A549 (cell line): ENCODE data around the gene ARHGAP31. TPM values are rescaled to one million over a fixed set of nuclear protein-coding genes. Genes with fewer than 3 reads are reported as not detected.

Source experiments
- ATAC-seq, 2 experiments: fragments of 200-7000 bp in 1 of 2; fragments of >200 bp in 1 of 2; cut with Nextera tagmentation in 1 of 2; cut with Tn5 transposase in 1 of 2; 3 replicates each; pipeline versions ENCODE4 v1.8.0 to v1.9.1; 2018 to 2020; ENCODE audit warnings: mild to moderate bottlenecking in 1 of 2, moderate library complexity in 1 of 2
- CTCF ChIA-PET: fragments of 300-600 bp; sonication (Branson Sonifier 250); formaldehyde crosslinking; extraction: SDS; loops from one replicate; lab custom pipeline; 2021; ENCODE audit warnings: antibody characterized with exemption, inconsistent platforms; lab: Yijun Ruan, JAX
- POLR2A ChIA-PET: fragments of 350-600 bp; formaldehyde crosslinking; extraction: SDS; loops from one replicate; lab custom pipeline; 2021; ENCODE audit warnings: antibody characterized with exemption, inconsistent platforms; lab: Yijun Ruan, JAX
- DNase-seq, 2 experiments: peaks; one replicate each; pipeline versions ENCODE4 v3.0.0 to v3.0.0-alpha.2; 2011 to 2016; ENCODE audit warnings: low read depth in 1 of 2, low spot score in 1 of 2
- FAIRE-seq: peaks from 2 replicates; lab custom pipeline; 2011; peaks lifted over from hg19 to GRCh38; lab: Jason Lieb, UNC
- H3K27ac ChIP-seq, 2 experiments: fragments of >200 bp; sonication (Bioruptor Twin); formaldehyde crosslinking; 3 replicates each; pipeline ENCODE4 v1.5.1; 2016 to 2017
- H3K4me1 ChIP-seq: fragments of >200 bp; sonication (Bioruptor Twin); formaldehyde crosslinking; 3 replicates; pipeline ENCODE4 v1.6.1; 2016
- H3K4me2 ChIP-seq: fragments of >200 bp; sonication (Bioruptor Twin); formaldehyde crosslinking; 3 replicates; pipeline ENCODE4 v1.6.1; 2016
- H3K4me3 ChIP-seq: fragments of >200 bp; sonication (Bioruptor Twin); formaldehyde crosslinking; 3 replicates; pipeline ENCODE4 v1.5.1; 2016
- H3K9me3 ChIP-seq: fragments of >200 bp; sonication (Bioruptor Twin); formaldehyde crosslinking; 3 replicates; pipeline ENCODE4 v1.6.1; 2016
- BHLHE40 ChIP-seq: IDR thresholded peaks from 2 replicates; pipeline ENCODE4 v1.6.1; 2012; ENCODE audit warnings: low read depth, low read length, inconsistent platforms
- CHD2 ChIP-seq: fragments of 150-350 bp; IDR thresholded peaks from 2 replicates; pipeline ENCODE4 v1.6.1; 2014; ENCODE audit warnings: low read length; ENCODE audit not compliant: partially characterized antibody
- CHD4 ChIP-seq: fragments of 200-600 bp; sonication (generic); IDR thresholded peaks from 2 replicates; pipeline ENCODE4 v1.6.1; 2016; ENCODE audit warnings: antibody characterized with exemption, mild to moderate bottlenecking, borderline replicate concordance
- EHMT2 ChIP-seq: fragments of 200-600 bp; sonication (generic); IDR thresholded peaks from 2 replicates; pipeline ENCODE4 v1.6.1; 2016; ENCODE audit warnings: antibody characterized with exemption, low read depth, mild to moderate bottlenecking, moderate library complexity
- FOXS1 ChIP-seq: fragments of 250-450 bp; sonication (Bioruptor Pico); IDR thresholded peaks from 2 replicates; pipeline ENCODE4 v1.5.0; 2020; ENCODE audit warnings: mild to moderate bottlenecking, moderate library complexity
- GATA3 ChIP-seq: IDR thresholded peaks from 2 replicates; pipeline ENCODE4 v1.6.1; 2012; ENCODE audit warnings: borderline replicate concordance
- HEYL ChIP-seq: fragments of 250-450 bp; sonication (Bioruptor Pico); IDR thresholded peaks from 2 replicates; pipeline ENCODE4 v1.8.0; 2021; ENCODE audit warnings: mild to moderate bottlenecking, moderate library complexity
- HOXB5 ChIP-seq: fragments of 250-450 bp; sonication (Bioruptor Pico); IDR thresholded peaks from 2 replicates; pipeline ENCODE4 v1.5.0; 2020; ENCODE audit warnings: mild to moderate bottlenecking, moderate library complexity
- JUN ChIP-seq, 2 experiments: fragments of >200 bp; sonication (Bioruptor Twin); formaldehyde crosslinking; IDR thresholded peaks; 2 replicates in 1 of 2; 3 replicates in 1 of 2; pipeline ENCODE4 v1.6.1; 2016 to 2017
- MAFK ChIP-seq: fragments of 450-650 bp; IDR thresholded peaks from 2 replicates; pipeline ENCODE4 v1.6.1; 2014; ENCODE audit not compliant: partially characterized antibody
- MAZ ChIP-seq: fragments of 150-350 bp; IDR thresholded peaks from 2 replicates; pipeline ENCODE4 v1.6.1; 2014; ENCODE audit warnings: antibody characterized with exemption, low read depth, low read length, borderline replicate concordance
- MYC ChIP-seq: IDR thresholded peaks from 2 replicates; pipeline ENCODE4 v1.6.1; 2012; ENCODE audit warnings: mild to moderate bottlenecking, inconsistent platforms, low read length, improper control_type of control experiment, borderline replicate concordance
- RAD21 ChIP-seq, 2 experiments: fragments of >200 bp in 1 of 2; sonication (Bioruptor Twin) in 1 of 2; formaldehyde crosslinking in 1 of 2; IDR thresholded peaks in 1 of 2; conservative IDR thresholded peaks in 1 of 2; 2 replicates in 1 of 2; 3 replicates in 1 of 2; pipeline ENCODE4 v1.6.1; 2012 to 2018; ENCODE audit warnings: inconsistent platforms in 1 of 2
- RARB ChIP-seq: fragments of 250-450 bp; sonication (Bioruptor Pico); IDR thresholded peaks from 2 replicates; pipeline ENCODE4 v1.8.0; 2021; ENCODE audit warnings: mild to moderate bottlenecking, moderate library complexity
- RFX5 ChIP-seq: fragments of 450-650 bp; IDR thresholded peaks from 2 replicates; pipeline ENCODE4 v1.7.1; 2014; ENCODE audit warnings: antibody characterized with exemption, mild to moderate bottlenecking, moderate library complexity
- TFCP2L1 ChIP-seq: fragments of 250-450 bp; sonication (Bioruptor Pico); IDR thresholded peaks from 2 replicates; pipeline ENCODE4 v1.5.0; 2021; ENCODE audit warnings: mild to moderate bottlenecking
- ZSCAN20 ChIP-seq: fragments of 250-450 bp; sonication (Bioruptor Pico); IDR thresholded peaks from 2 replicates; pipeline ENCODE4 v1.8.0; 2022; ENCODE audit warnings: mild to moderate bottlenecking, moderate library complexity
- WGBS: methylation state at CpG from one replicate; pipeline ENCODE4 v1.1.6; 2017; ENCODE audit errors: missing lambda C conversion rate; 5-methylcytosine and 5-hydroxymethylcytosine counted together
- polyA plus RNA-seq, 4 experiments: library from polyadenylated mRNA; depleted of rRNA in 3 of 4; stranded (reverse); fragments of >200 nt; fragmentation: RNase III in 1 of 4; extraction: RNeasy Plus Mini Kit Qiagen cat#74134 plus additional on column Dnase treatment in 1 of 4; gene quantifications; 2 replicates in 3 of 4; 3 replicates in 1 of 4; pipeline ENCODE4 v1.2.3, GENCODE V29; 2011 to 2017
- TF ChIP-seq, protein P1 (sequence below): fragments of 250-450 bp; sonication (Bioruptor Pico); IDR thresholded peaks from 2 replicates; pipeline ENCODE4 v1.5.0; 2020; ENCODE audit warnings: low read depth, mild to moderate bottlenecking, moderate library complexity
- TF ChIP-seq, protein P2 (sequence below): IDR thresholded peaks from 2 replicates; pipeline ENCODE4 v1.6.1; 2012
- TF ChIP-seq, protein P3 (sequence below): IDR thresholded peaks from 2 replicates; pipeline ENCODE4 v1.6.1; 2012; ENCODE audit warnings: low read depth, borderline replicate concordance
- TF ChIP-seq, protein P4 (sequence below): fragments of 250-450 bp; sonication (Bioruptor Pico); IDR thresholded peaks from 2 replicates; pipeline ENCODE4 v1.5.0; 2021; ENCODE audit warnings: mild to moderate bottlenecking, moderate library complexity, borderline replicate concordance
- TF ChIP-seq, protein P5 (sequence below): fragments of 200-600 bp; sonication (generic); IDR thresholded peaks from 2 replicates; pipeline ENCODE4 v1.6.1; 2016; ENCODE audit warnings: antibody characterized with exemption, mild to moderate bottlenecking, moderate library complexity

ARHGAP31 gene
- polyA plus RNA-seq, 2 of the 4 experiments (the other 2 are of a cell fraction): 0.93 to 1.3 TPM

DNA sequence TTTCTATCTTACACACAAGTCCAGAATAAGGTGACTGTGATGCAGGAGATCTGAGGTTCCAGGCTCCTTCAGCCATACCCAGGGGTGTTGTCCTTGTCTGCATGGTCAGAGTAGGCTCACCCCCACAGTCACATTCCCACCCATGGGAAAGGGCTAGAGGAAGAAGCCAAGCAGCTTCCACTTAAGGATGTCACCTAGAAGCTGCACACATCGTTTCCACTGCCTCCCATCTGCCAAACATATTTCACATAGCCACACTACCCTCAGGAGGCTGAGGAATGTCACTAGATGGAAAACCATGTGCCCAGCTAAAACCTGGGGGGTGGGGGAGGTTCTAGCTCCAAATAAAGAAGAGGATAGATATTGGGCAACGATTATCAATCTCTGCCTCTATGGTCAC lies 111.1 kb downstream of the ARHGAP31 start:
- ATAC-seq: no peak
- no peak for FAIRE-seq
- DNase-seq: no peak
- no peak overlapping the region for H3K27ac ChIP-seq
- H3K4me2 ChIP-seq: no peak overlapping the region
- ChIA-PET CTCF (interaction anchor here (0.5 kb wide), 1 partner anchor 1151 kb away, joined by 3 read pairs; no protein-coding TSS in a partner anchor), POLR2A (no interaction called here)
- no peak overlapping the region for H3K4me3 ChIP-seq
- no peaks in the 10 kb centered on the region for H3K9me3 ChIP-seq
- no peak for TF ChIP-seq MAFK
- TF ChIP-seq, protein P1, sequence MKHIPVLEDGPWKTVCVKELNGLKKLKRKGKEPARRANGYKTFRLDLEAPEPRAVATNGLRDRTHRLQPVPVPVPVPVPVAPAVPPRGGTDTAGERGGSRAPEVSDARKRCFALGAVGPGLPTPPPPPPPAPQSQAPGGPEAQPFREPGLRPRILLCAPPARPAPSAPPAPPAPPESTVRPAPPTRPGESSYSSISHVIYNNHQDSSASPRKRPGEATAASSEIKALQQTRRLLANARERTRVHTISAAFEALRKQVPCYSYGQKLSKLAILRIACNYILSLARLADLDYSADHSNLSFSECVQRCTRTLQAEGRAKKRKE (CRISPR knock-in tag): no peak
- TF ChIP-seq HOXB5 (CRISPR knock-in tag): no peak
- TF ChIP-seq RARB (CRISPR knock-in tag): no peak
- no peak for TF ChIP-seq BHLHE40
- no peak for TF ChIP-seq MAZ
- no peak for TF ChIP-seq RAD21 (conservative IDR thresholded peaks at IDR 0.05 in 1 of 2, IDR thresholded peaks at IDR 0.05 in 1 of 2)
- TF ChIP-seq FOXS1 (CRISPR knock-in tag): no peak
- TF ChIP-seq HEYL (CRISPR knock-in tag): no peak
- no peak for TF ChIP-seq ZSCAN20 (CRISPR knock-in tag)
- TF ChIP-seq MYC: no peak
- TF ChIP-seq GATA3: no peak
- no peak for TF ChIP-seq CHD4
- no peak for TF ChIP-seq CHD2
- TF ChIP-seq, protein P2, sequence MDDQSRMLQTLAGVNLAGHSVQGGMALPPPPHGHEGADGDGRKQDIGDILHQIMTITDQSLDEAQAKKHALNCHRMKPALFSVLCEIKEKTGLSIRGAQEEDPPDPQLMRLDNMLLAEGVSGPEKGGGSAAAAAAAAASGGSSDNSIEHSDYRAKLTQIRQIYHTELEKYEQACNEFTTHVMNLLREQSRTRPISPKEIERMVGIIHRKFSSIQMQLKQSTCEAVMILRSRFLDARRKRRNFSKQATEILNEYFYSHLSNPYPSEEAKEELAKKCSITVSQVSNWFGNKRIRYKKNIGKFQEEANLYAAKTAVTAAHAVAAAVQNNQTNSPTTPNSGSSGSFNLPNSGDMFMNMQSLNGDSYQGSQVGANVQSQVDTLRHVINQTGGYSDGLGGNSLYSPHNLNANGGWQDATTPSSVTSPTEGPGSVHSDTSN: no peak
- TF ChIP-seq, protein P3, sequence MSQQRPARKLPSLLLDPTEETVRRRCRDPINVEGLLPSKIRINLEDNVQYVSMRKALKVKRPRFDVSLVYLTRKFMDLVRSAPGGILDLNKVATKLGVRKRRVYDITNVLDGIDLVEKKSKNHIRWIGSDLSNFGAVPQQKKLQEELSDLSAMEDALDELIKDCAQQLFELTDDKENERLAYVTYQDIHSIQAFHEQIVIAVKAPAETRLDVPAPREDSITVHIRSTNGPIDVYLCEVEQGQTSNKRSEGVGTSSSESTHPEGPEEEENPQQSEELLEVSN: no peak
- 29% methylated on average over 2 of the region's 2 CpGs for whole genome bisulfite sequencing
- H3K4me1 ChIP-seq: no peaks in the 10 kb centered on the region

DNA sequence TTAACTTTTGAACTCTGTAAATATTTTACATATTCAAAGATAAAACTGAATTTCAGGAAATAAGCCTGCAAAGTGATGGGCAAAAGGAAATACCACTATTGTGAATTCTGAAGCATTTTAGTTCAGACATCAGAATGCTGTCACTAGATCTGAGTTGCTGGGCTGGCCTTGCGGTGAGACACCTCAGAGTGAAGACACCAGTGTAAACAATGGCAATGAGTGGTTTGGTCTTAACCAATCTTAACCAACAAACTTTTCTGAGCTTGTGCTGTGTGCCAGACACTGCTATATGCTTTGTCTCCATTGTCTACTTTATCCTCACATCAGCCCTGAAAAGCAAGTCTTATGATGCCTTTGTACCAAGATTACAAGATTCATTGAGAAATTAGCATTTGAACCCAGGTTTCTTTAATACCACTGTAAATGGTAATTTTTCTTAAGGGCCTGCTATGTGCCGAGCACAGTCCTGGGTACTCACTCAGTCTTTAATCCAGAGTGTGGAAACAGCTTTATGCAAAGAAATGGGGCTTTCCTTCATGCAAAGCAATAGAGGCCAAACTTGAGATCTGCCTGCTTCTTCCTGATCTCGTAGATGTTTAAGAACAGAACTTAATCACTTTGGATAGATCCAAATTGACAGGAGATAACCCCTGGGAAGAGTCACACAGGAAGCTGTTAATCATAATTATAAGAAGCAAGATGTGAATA lies 114.2 kb downstream of the ARHGAP31 start:
- no peak for DNase-seq
- Histone ChIP-seq H3K4me2 (no peak overlapping the region), H3K27ac (no peak overlapping the region), H3K4me1 (no peaks in the 10 kb centered on the region), H3K4me3 (no peak overlapping the region), H3K9me3 (no peaks in the 10 kb centered on the region)
- 76% methylated on average over 3 of the region's 3 CpGs for WGBS
- no peak for FAIRE-seq
- CTCF ChIA-PET: no interaction called here
- POLR2A ChIA-PET: no interaction called here
- ATAC-seq: no peak
- no peak for TF ChIP-seq EHMT2
- TF ChIP-seq, protein P4, sequence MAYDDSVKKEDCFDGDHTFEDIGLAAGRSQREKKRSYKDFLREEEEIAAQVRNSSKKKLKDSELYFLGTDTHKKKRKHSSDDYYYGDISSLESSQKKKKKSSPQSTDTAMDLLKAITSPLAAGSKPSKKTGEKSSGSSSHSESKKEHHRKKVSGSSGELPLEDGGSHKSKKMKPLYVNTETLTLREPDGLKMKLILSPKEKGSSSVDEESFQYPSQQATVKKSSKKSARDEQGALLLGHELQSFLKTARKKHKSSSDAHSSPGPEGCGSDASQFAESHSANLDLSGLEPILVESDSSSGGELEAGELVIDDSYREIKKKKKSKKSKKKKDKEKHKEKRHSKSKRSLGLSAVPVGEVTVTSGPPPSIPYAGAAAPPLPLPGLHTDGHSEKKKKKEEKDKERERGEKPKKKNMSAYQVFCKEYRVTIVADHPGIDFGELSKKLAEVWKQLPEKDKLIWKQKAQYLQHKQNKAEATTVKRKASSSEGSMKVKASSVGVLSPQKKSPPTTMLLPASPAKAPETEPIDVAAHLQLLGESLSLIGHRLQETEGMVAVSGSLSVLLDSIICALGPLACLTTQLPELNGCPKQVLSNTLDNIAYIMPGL (CRISPR knock-in tag): no peak
- TF ChIP-seq CHD2: no peak
- no peak for TF ChIP-seq ZSCAN20 (CRISPR knock-in tag)
- TF ChIP-seq JUN (IDR thresholded peaks at IDR 0.05): no peak
- TF ChIP-seq, protein P5, sequence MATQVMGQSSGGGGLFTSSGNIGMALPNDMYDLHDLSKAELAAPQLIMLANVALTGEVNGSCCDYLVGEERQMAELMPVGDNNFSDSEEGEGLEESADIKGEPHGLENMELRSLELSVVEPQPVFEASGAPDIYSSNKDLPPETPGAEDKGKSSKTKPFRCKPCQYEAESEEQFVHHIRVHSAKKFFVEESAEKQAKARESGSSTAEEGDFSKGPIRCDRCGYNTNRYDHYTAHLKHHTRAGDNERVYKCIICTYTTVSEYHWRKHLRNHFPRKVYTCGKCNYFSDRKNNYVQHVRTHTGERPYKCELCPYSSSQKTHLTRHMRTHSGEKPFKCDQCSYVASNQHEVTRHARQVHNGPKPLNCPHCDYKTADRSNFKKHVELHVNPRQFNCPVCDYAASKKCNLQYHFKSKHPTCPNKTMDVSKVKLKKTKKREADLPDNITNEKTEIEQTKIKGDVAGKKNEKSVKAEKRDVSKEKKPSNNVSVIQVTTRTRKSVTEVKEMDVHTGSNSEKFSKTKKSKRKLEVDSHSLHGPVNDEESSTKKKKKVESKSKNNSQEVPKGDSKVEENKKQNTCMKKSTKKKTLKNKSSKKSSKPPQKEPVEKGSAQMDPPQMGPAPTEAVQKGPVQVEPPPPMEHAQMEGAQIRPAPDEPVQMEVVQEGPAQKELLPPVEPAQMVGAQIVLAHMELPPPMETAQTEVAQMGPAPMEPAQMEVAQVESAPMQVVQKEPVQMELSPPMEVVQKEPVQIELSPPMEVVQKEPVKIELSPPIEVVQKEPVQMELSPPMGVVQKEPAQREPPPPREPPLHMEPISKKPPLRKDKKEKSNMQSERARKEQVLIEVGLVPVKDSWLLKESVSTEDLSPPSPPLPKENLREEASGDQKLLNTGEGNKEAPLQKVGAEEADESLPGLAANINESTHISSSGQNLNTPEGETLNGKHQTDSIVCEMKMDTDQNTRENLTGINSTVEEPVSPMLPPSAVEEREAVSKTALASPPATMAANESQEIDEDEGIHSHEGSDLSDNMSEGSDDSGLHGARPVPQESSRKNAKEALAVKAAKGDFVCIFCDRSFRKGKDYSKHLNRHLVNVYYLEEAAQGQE: no peak
- no peak for TF ChIP-seq RFX5
- TF ChIP-seq MAFK: no peak
- TF ChIP-seq TFCP2L1 (CRISPR knock-in tag): no peak
